ENCODE measurements around the gene TRAPPC1.

- TF ChIP-seq CTCF (conservative IDR thresholded peaks at IDR 0.05; ENCODE audit: low read depth in 2 of 2) (no peak), POLR2AphosphoS5 (IDR thresholded peaks at IDR 0.05; ENCODE audit: low read depth) (no peak)
These were observed 42.9 kb upstream of the TRAPPC1 start for GRCh38 chr17:7974638-7975131.

Data from GM23338 (cell line).